Liver (tissue), 9 donors: ENCODE measurements around the gene MAP7D1. TPM values are rescaled to one million over a fixed set of nuclear protein-coding genes. Genes with fewer than 3 reads are reported as not detected.

Source experiments
- DNase-seq: peaks from one replicate; pipeline ENCODE4 v3.0.0-alpha.2; 2017; ENCODE audit warnings: low spot score
- H3K27ac ChIP-seq, 2 donors: one replicate each; pipeline ENCODE4 v1.7.0; 2013; ENCODE audit warnings: inconsistent platforms in 2 of 2, low read length in 2 of 2, control low read depth in 1 of 2, low read depth in 1 of 2, mild to moderate bottlenecking in 1 of 2
- H3K27me3 ChIP-seq, 4 donors: one replicate each; pipeline versions ENCODE4 v1.6.1 to v1.7.0; 2013; ENCODE audit warnings: low read length in 3 of 4, inconsistent platforms in 1 of 4, mild to moderate bottlenecking in 1 of 4, moderate library complexity in 1 of 4; ENCODE audit not compliant: control insufficient read depth in 4 of 4, insufficient read depth in 4 of 4
- H3K36me3 ChIP-seq, 4 donors: one replicate each; pipeline versions ENCODE4 v1.6.1 to v1.7.0; 2013; ENCODE audit warnings: low read length in 3 of 4, mild to moderate bottlenecking in 3 of 4, low read depth in 1 of 4, moderate library complexity in 1 of 4; ENCODE audit not compliant: control insufficient read depth in 4 of 4, insufficient read depth in 3 of 4
- H3K4me1 ChIP-seq, 4 donors: one replicate each; pipeline versions ENCODE4 v1.6.1 to v1.7.0; 2013; ENCODE audit warnings: low read length in 3 of 4, mild to moderate bottlenecking in 3 of 4, moderate library complexity in 1 of 4; ENCODE audit not compliant: control insufficient read depth in 4 of 4, insufficient read depth in 4 of 4
- H3K4me3 ChIP-seq, 3 donors: one replicate each; pipeline versions ENCODE4 v1.6.1 to v1.7.0; 2013; ENCODE audit warnings: low read length in 3 of 3, control low read depth in 1 of 3, low read depth in 1 of 3, mild to moderate bottlenecking in 1 of 3
- H3K9ac ChIP-seq, 2 donors: one replicate each; pipeline ENCODE4 v1.7.0; 2013; ENCODE audit warnings: low read length in 2 of 2, mild to moderate bottlenecking in 2 of 2, moderate library complexity in 2 of 2, control low read depth in 1 of 2, low read depth in 1 of 2
- H3K9me3 ChIP-seq, 4 donors: one replicate each; pipeline versions ENCODE4 v1.6.1 to v1.7.0; 2013; ENCODE audit warnings: low read length in 3 of 4; ENCODE audit not compliant: control insufficient read depth in 4 of 4
- EGR1 ChIP-seq, 2 donors: IDR thresholded peaks; 2 replicates each; pipeline ENCODE4 v1.6.1; 2016 to 2018; ENCODE audit warnings: antibody characterized with exemption in 2 of 2, low read depth in 2 of 2
- FOXA1 ChIP-seq: IDR thresholded peaks from 2 replicates; pipeline ENCODE4 v1.6.1; 2016; ENCODE audit warnings: antibody characterized with exemption
- FOXA2 ChIP-seq: IDR thresholded peaks from 2 replicates; pipeline ENCODE4 v1.6.1; 2016; ENCODE audit warnings: antibody characterized with exemption
- GABPA ChIP-seq, 2 donors: IDR thresholded peaks in 1 of 2; conservative IDR thresholded peaks in 1 of 2; 2 replicates each; pipeline ENCODE4 v1.6.1; 2016; ENCODE audit warnings: antibody characterized with exemption in 2 of 2, mild to moderate bottlenecking in 1 of 2, moderate library complexity in 1 of 2
- HNF4A ChIP-seq, 2 donors: conservative IDR thresholded peaks; 2 replicates each; pipeline ENCODE4 v1.6.1; 2016; ENCODE audit warnings: antibody characterized with exemption in 2 of 2, mild to moderate bottlenecking in 2 of 2
- HNF4G ChIP-seq: IDR thresholded peaks from 2 replicates; pipeline ENCODE4 v1.6.1; 2016; ENCODE audit warnings: antibody characterized with exemption
- JUND ChIP-seq, 2 donors: IDR thresholded peaks; 2 replicates each; pipeline ENCODE4 v1.6.1; 2016; ENCODE audit warnings: antibody characterized with exemption in 2 of 2
- NR2F2 ChIP-seq: IDR thresholded peaks from 2 replicates; pipeline ENCODE4 v1.6.1; 2016; ENCODE audit warnings: antibody characterized with exemption
- RAD21 ChIP-seq, 2 donors: IDR thresholded peaks; 2 replicates each; pipeline ENCODE4 v1.6.1; 2016; ENCODE audit warnings: antibody characterized with exemption in 2 of 2, mild to moderate bottlenecking in 2 of 2
- RXRA ChIP-seq, 2 donors: IDR thresholded peaks; 2 replicates each; pipeline ENCODE4 v1.6.1; 2017 to 2018; ENCODE audit warnings: antibody characterized with exemption in 2 of 2, mild to moderate bottlenecking in 1 of 2
- SP1 ChIP-seq: IDR thresholded peaks from 2 replicates; pipeline ENCODE4 v1.6.1; 2018; ENCODE audit warnings: antibody characterized with exemption, mild to moderate bottlenecking
- TAF1 ChIP-seq: conservative IDR thresholded peaks from 2 replicates; pipeline ENCODE4 v1.6.1; 2016; ENCODE audit warnings: antibody characterized with exemption, mild to moderate bottlenecking
- YY1 ChIP-seq: IDR thresholded peaks from 2 replicates; pipeline ENCODE4 v1.6.1; 2016; ENCODE audit warnings: antibody characterized with exemption, mild to moderate bottlenecking
- WGBS: extraction: QIAGEN DNeasy Blood & Tissue Kit; methylation state at CpG from one replicate; pipeline ENCODE4 v1.1.7; 2013; 5-methylcytosine and 5-hydroxymethylcytosine counted together
- polyA plus RNA-seq, 2 donors: library from polyadenylated mRNA; stranded (reverse) in 1 of 2; unstranded in 1 of 2; fragments of 200-250 nt in 1 of 2; fragments of >200 nt in 1 of 2; fragmentation: Nextera tagmentation in 1 of 2; extraction: Ambion mirVana in 1 of 2; gene quantifications; one replicate each; pipeline versions ENCODE4 v1.2.1 to v1.2.3, GENCODE V29; 2013 to 2015
- total RNA-seq, 2 donors: library from RNA; depleted of rRNA; stranded (reverse); fragments of >200 nt; gene quantifications; one replicate each; pipeline ENCODE4 v1.2.3, GENCODE V29; 2014
- TF ChIP-seq, protein P1 (sequence below): IDR thresholded peaks from 2 replicates; pipeline ENCODE4 v1.6.1; 2016; ENCODE audit warnings: antibody characterized with exemption
- TF ChIP-seq, protein P2 (sequence below): IDR thresholded peaks from 2 replicates; pipeline ENCODE4 v1.6.1; 2016; ENCODE audit warnings: antibody characterized with exemption, mild to moderate bottlenecking
- TF ChIP-seq, protein P3 (sequence below): IDR thresholded peaks from 2 replicates; pipeline ENCODE4 v1.6.1; 2016; ENCODE audit warnings: antibody characterized with exemption
- TF ChIP-seq, protein P4 (sequence below): fragments of 150-350 bp; IDR thresholded peaks from 2 replicates; pipeline ENCODE4 v1.5.1; 2017; ENCODE audit warnings: improper control_type of control experiment, low read depth, low read length; ENCODE audit not compliant: missing input control
- TF ChIP-seq, protein P5 (sequence below): IDR thresholded peaks from 2 replicates; pipeline ENCODE4 v1.6.1; 2016; ENCODE audit warnings: antibody characterized with exemption
- donor health status: healthy.
- donor health status: healthy.
- donor health status: healthy.
- donor health status: healthy.
- donor health status: healthy.

MAP7D1 gene
- total and polyA plus RNA-seq, 4 donors: 5.6 to 15.1 (median 12.9) TPM

DNA sequence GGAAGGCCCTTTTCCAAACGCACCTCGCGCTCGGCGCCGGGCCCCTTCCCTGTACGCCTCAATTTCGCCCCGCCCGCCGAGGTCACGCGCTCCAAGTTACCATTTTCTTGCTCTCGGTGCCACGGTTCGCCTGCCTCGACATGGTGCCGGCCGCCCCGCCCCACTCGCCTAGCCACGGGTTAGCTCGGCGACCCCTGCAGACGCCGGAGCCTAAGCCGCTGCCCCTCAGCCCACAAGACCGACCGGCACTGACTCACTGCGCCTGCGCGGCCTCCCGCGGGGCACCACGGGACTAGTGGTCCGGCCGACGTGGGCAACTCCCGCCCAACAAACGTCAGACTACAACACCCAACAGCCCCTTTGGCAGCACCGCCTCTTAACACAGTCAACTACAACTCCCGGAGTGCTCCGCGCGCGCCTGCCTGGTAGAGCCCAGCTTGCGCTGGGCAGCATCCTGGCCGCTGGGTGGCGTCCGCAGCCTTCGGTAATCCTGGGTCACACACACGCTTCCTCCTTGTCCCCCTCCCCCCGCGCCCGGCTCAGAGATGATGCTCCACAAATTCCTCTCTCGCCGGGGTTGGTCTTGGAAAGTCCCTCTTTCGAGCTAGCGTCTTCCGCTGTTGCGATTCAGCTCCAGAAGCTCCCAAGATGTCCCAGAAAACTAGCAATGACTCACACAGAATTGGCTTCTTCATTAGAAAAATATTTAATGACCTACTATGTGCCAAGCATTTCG, 6.6 kb upstream of the MAP7D1 start, which contains the start of gene TRAPPC3:
TSS of gene TRAPPC3 (minus strand) at position 250 of the 736 bp plus-strand sequence. CDS start at position 142, 108 bp downstream.
- peak; percentile 99 for DNase-seq
- Histone ChIP-seq H3K4me3 (peak within 1 kb of the TSS; percentile 68 to 84 (median 79)), H3K27ac (peak within 1 kb of the TSS; percentile 78 to 82), H3K9ac (peak within 1 kb of the TSS; percentile 17 to 75), H3K4me1 (peaks cover 3 to 38% (median 29%) of the 10 kb centered on the region in 4 donors), H3K36me3 (peaks cover 0 to 2% (median 0%) of the 10 kb centered on the region in 4 donors), H3K27me3 (no peaks in the 10 kb centered on the region), H3K9me3 (no peaks in the 10 kb centered on the region)
- 1% methylated on average over 62 of the region's 62 CpGs for WGBS
- TF ChIP-seq, protein P1, sequence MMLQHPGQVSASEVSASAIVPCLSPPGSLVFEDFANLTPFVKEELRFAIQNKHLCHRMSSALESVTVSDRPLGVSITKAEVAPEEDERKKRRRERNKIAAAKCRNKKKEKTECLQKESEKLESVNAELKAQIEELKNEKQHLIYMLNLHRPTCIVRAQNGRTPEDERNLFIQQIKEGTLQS: peak; percentile 55
- TF ChIP-seq, protein P2, sequence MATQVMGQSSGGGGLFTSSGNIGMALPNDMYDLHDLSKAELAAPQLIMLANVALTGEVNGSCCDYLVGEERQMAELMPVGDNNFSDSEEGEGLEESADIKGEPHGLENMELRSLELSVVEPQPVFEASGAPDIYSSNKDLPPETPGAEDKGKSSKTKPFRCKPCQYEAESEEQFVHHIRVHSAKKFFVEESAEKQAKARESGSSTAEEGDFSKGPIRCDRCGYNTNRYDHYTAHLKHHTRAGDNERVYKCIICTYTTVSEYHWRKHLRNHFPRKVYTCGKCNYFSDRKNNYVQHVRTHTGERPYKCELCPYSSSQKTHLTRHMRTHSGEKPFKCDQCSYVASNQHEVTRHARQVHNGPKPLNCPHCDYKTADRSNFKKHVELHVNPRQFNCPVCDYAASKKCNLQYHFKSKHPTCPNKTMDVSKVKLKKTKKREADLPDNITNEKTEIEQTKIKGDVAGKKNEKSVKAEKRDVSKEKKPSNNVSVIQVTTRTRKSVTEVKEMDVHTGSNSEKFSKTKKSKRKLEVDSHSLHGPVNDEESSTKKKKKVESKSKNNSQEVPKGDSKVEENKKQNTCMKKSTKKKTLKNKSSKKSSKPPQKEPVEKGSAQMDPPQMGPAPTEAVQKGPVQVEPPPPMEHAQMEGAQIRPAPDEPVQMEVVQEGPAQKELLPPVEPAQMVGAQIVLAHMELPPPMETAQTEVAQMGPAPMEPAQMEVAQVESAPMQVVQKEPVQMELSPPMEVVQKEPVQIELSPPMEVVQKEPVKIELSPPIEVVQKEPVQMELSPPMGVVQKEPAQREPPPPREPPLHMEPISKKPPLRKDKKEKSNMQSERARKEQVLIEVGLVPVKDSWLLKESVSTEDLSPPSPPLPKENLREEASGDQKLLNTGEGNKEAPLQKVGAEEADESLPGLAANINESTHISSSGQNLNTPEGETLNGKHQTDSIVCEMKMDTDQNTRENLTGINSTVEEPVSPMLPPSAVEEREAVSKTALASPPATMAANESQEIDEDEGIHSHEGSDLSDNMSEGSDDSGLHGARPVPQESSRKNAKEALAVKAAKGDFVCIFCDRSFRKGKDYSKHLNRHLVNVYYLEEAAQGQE: peak; percentile 59
- TF ChIP-seq EGR1 (IDR thresholded peaks at IDR 0.05; ENCODE audit: low read depth in 2 of 2): no peak
- TF ChIP-seq TAF1: no peak
- TF ChIP-seq FOXA1: no peak
- TF ChIP-seq, protein P3, sequence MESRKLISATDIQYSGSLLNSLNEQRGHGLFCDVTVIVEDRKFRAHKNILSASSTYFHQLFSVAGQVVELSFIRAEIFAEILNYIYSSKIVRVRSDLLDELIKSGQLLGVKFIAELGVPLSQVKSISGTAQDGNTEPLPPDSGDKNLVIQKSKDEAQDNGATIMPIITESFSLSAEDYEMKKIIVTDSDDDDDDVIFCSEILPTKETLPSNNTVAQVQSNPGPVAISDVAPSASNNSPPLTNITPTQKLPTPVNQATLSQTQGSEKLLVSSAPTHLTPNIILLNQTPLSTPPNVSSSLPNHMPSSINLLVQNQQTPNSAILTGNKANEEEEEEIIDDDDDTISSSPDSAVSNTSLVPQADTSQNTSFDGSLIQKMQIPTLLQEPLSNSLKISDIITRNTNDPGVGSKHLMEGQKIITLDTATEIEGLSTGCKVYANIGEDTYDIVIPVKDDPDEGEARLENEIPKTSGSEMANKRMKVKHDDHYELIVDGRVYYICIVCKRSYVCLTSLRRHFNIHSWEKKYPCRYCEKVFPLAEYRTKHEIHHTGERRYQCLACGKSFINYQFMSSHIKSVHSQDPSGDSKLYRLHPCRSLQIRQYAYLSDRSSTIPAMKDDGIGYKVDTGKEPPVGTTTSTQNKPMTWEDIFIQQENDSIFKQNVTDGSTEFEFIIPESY: peak; percentile 13
- TF ChIP-seq NR2F2: peak; percentile 61
- TF ChIP-seq SP1: peak; percentile 87
- peak; percentile 84 for TF ChIP-seq YY1
- TF ChIP-seq, protein P4, sequence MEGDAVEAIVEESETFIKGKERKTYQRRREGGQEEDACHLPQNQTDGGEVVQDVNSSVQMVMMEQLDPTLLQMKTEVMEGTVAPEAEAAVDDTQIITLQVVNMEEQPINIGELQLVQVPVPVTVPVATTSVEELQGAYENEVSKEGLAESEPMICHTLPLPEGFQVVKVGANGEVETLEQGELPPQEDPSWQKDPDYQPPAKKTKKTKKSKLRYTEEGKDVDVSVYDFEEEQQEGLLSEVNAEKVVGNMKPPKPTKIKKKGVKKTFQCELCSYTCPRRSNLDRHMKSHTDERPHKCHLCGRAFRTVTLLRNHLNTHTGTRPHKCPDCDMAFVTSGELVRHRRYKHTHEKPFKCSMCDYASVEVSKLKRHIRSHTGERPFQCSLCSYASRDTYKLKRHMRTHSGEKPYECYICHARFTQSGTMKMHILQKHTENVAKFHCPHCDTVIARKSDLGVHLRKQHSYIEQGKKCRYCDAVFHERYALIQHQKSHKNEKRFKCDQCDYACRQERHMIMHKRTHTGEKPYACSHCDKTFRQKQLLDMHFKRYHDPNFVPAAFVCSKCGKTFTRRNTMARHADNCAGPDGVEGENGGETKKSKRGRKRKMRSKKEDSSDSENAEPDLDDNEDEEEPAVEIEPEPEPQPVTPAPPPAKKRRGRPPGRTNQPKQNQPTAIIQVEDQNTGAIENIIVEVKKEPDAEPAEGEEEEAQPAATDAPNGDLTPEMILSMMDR: peak; percentile 99
- peak; percentile 95 to 98 for TF ChIP-seq RAD21 (IDR thresholded peaks at IDR 0.05)
- TF ChIP-seq, protein P5, sequence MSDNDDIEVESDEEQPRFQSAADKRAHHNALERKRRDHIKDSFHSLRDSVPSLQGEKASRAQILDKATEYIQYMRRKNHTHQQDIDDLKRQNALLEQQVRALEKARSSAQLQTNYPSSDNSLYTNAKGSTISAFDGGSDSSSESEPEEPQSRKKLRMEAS: peak; percentile 44
- TF ChIP-seq JUND (IDR thresholded peaks at IDR 0.05): peak; percentile 49 to 75
- no peak for TF ChIP-seq FOXA2
- TF ChIP-seq GABPA (IDR thresholded peaks at IDR 0.05 in 1 of 2, conservative IDR thresholded peaks at IDR 0.05 in 1 of 2): peak in 1 of 2 donors; percentile 81
- no peak for TF ChIP-seq HNF4G
- peak; percentile 24 to 61 for TF ChIP-seq RXRA (IDR thresholded peaks at IDR 0.05)
- peak; percentile 5 to 26 for TF ChIP-seq HNF4A (conservative IDR thresholded peaks at IDR 0.05)
